H9 (cell line): ENCODE results near the gene HTR7. TPM values are rescaled to one million over a fixed set of nuclear protein-coding genes. Genes with fewer than 3 reads are reported as not detected.

Experiments
- DNase-seq: peaks from one replicate; pipeline ENCODE4 v3.0.0-alpha.2; 2017
- H2AFZ ChIP-seq: one replicate; pipeline ENCODE4 v1.6.1; 2013; ENCODE audit warnings: mild to moderate bottlenecking, low read length, control low read depth, moderate library complexity
- H2AK5ac ChIP-seq: 2 replicates; pipeline ENCODE4 v1.6.1; 2013; ENCODE audit warnings: low read length, control low read depth, mixed read lengths; ENCODE audit not compliant: insufficient read length
- H2BK120ac ChIP-seq: one replicate; pipeline ENCODE4 v1.6.1; 2013; ENCODE audit warnings: low read depth, mild to moderate bottlenecking, low read length, control low read depth, inconsistent platforms; ENCODE audit not compliant: poor library complexity, severe bottlenecking
- H2BK12ac ChIP-seq: 2 replicates; pipeline ENCODE4 v1.6.1; 2013; ENCODE audit warnings: low read length, control low read depth, mixed read lengths, low read depth; ENCODE audit not compliant: insufficient read length
- H2BK15ac ChIP-seq: 2 replicates; pipeline ENCODE4 v1.6.1; 2013; ENCODE audit warnings: low read depth, low read length, control low read depth
- H2BK20ac ChIP-seq: one replicate; pipeline ENCODE4 v1.6.1; 2013; ENCODE audit warnings: low read depth, mild to moderate bottlenecking, low read length, control low read depth, inconsistent platforms; ENCODE audit not compliant: poor library complexity, severe bottlenecking
- H2BK5ac ChIP-seq: 2 replicates; pipeline ENCODE4 v1.6.1; 2013; ENCODE audit warnings: low read length, control low read depth, mixed read lengths; ENCODE audit not compliant: insufficient read length
- H3K14ac ChIP-seq: 2 replicates; pipeline ENCODE4 v1.6.1; 2013; ENCODE audit warnings: low read length, control low read depth; ENCODE audit not compliant: insufficient read depth
- H3K18ac ChIP-seq: 2 replicates; pipeline ENCODE4 v1.6.1; 2013; ENCODE audit warnings: low read depth, mild to moderate bottlenecking, mixed read lengths, low read length, control low read depth; ENCODE audit not compliant: insufficient read length
- H3K23ac ChIP-seq: 2 replicates; pipeline ENCODE4 v1.6.1; 2013; ENCODE audit warnings: low read length, control low read depth, mixed read lengths, low read depth; ENCODE audit not compliant: insufficient read length
- H3K23me2 ChIP-seq: 2 replicates; pipeline ENCODE4 v1.6.1; 2013; ENCODE audit warnings: low read depth, mild to moderate bottlenecking, mixed read lengths, low read length, control low read depth; ENCODE audit not compliant: insufficient read length, poor library complexity, severe bottlenecking
- H3K27ac ChIP-seq: 2 replicates; pipeline ENCODE4 v1.5.1; 2013; ENCODE audit warnings: low read length, control low read depth, mixed read lengths, low read depth; ENCODE audit not compliant: insufficient read length
- H3K27me3 ChIP-seq: 2 replicates; pipeline ENCODE4 v1.6.1; 2013; ENCODE audit warnings: low read length, control low read depth, inconsistent platforms; ENCODE audit not compliant: insufficient read depth
- H3K4ac ChIP-seq: 2 replicates; pipeline ENCODE4 v1.6.1; 2013; ENCODE audit warnings: low read depth, mild to moderate bottlenecking, control low read depth, inconsistent platforms, low read length, moderate library complexity
- H3K4me1 ChIP-seq: 2 replicates; pipeline ENCODE4 v1.6.1; 2013; ENCODE audit warnings: low read length, control low read depth, inconsistent platforms; ENCODE audit not compliant: insufficient read depth
- H3K4me2 ChIP-seq: 2 replicates; pipeline ENCODE4 v1.6.1; 2013; ENCODE audit warnings: low read length, control low read depth, mixed read lengths; ENCODE audit not compliant: insufficient read length, insufficient read depth
- H3K56ac ChIP-seq: 2 replicates; pipeline ENCODE4 v1.6.1; 2013; ENCODE audit warnings: low read depth, mild to moderate bottlenecking, mixed read lengths, low read length, control low read depth; ENCODE audit not compliant: insufficient read length
- H3K79me1 ChIP-seq: 2 replicates; pipeline ENCODE4 v1.6.1; 2013; ENCODE audit warnings: low read depth, mild to moderate bottlenecking, moderate library complexity, low read length, control low read depth, inconsistent platforms; ENCODE audit not compliant: insufficient read depth, poor library complexity, severe bottlenecking
- H3K79me2 ChIP-seq: 2 replicates; pipeline ENCODE4 v1.6.1; 2013; ENCODE audit warnings: low read length, control low read depth, inconsistent platforms; ENCODE audit not compliant: insufficient read depth
- H3K9ac ChIP-seq: 2 replicates; pipeline ENCODE4 v1.6.1; 2013; ENCODE audit warnings: low read length, control low read depth, mixed read lengths; ENCODE audit not compliant: insufficient read length; ENCODE audit errors: extremely low read depth
- H3K9me3 ChIP-seq: one replicate; pipeline ENCODE4 v1.6.1; 2013; ENCODE audit warnings: low read depth, low read length, inconsistent platforms; ENCODE audit not compliant: control insufficient read depth
- H3T11ph ChIP-seq: one replicate; pipeline ENCODE4 v1.6.1; 2013; ENCODE audit warnings: mild to moderate bottlenecking, low read length, control low read depth, inconsistent platforms
- H4K20me1 ChIP-seq: one replicate; pipeline ENCODE4 v1.6.1; 2013; ENCODE audit not compliant: control insufficient read depth, insufficient read length, insufficient read depth
- H4K5ac ChIP-seq: 2 replicates; pipeline ENCODE4 v1.6.1; 2013; ENCODE audit warnings: low read depth, mild to moderate bottlenecking, mixed read lengths, low read length, control low read depth; ENCODE audit not compliant: insufficient read length
- H4K8ac ChIP-seq: replicated peaks from 2 replicates; pipeline ENCODE4 v1.6.1; 2013; ENCODE audit warnings: low read length, control low read depth, mixed read lengths, low read depth; ENCODE audit not compliant: insufficient read length
- H4K91ac ChIP-seq: 2 replicates; pipeline ENCODE4 v1.6.1; 2013; ENCODE audit warnings: low read depth, mild to moderate bottlenecking, moderate library complexity, mixed read lengths, low read length, control low read depth; ENCODE audit not compliant: insufficient read length
- H3K27ac Mint-ChIP-seq, 3 experiments: 2 replicates in 2 of 3; 3 replicates in 1 of 3; pipeline ENCODE4 v1.8.0; 2020 to 2021; ENCODE audit warnings: mixed read lengths in 3 of 3, mild to moderate bottlenecking in 1 of 3, moderate library complexity in 1 of 3
- H3K27me3 Mint-ChIP-seq: 2 replicates; pipeline ENCODE4 v1.8.0; 2021; ENCODE audit warnings: low read depth, mild to moderate bottlenecking, moderate library complexity, mixed read lengths
- H3K36me3 Mint-ChIP-seq, 3 experiments: 2 replicates in 2 of 3; 3 replicates in 1 of 3; pipeline ENCODE4 v1.8.0; 2020 to 2021; ENCODE audit warnings: low read depth in 3 of 3, mixed read lengths in 3 of 3; ENCODE audit not compliant: insufficient read depth in 1 of 3
- H3K4me1 Mint-ChIP-seq, 2 experiments: 2 replicates each; pipeline ENCODE4 v1.8.0; 2020; ENCODE audit warnings: mixed read lengths in 2 of 2
- H3K4me3 Mint-ChIP-seq, 2 experiments: 2 replicates in 1 of 2; 3 replicates in 1 of 2; pipeline ENCODE4 v1.8.0; 2020 to 2021; ENCODE audit warnings: mild to moderate bottlenecking in 2 of 2, mixed read lengths in 2 of 2, moderate library complexity in 1 of 2
- H3K9me3 Mint-ChIP-seq, 2 experiments: 2 replicates in 1 of 2; 3 replicates in 1 of 2; pipeline ENCODE4 v1.8.0; 2020; ENCODE audit warnings: mild to moderate bottlenecking in 2 of 2, mixed read lengths in 2 of 2, moderate library complexity in 1 of 2
- CTCF ChIP-seq: fragments of 200-600 bp; sonication (generic); conservative IDR thresholded peaks from 3 replicates; pipeline ENCODE4 v1.8.0; 2021; ENCODE audit warnings: antibody characterized with exemption, mild to moderate bottlenecking
- WGBS: extraction: QIAGEN DNeasy Blood & Tissue Kit; methylation state at CpG from one replicate; pipeline ENCODE4 v1.1.7; 2013; ENCODE audit warnings: missing lambda C conversion rate, low lambda C conversion rate, mixed read lengths; ENCODE audit not compliant: insufficient read length; ENCODE audit errors: extremely low coverage; 5-methylcytosine and 5-hydroxymethylcytosine counted together
- total RNA-seq: library from RNA; stranded (reverse); gene quantifications from 2 replicates; pipeline ENCODE4 v1.2.1, GENCODE V29; 2021

HTR7 gene
- total RNA-seq, 1 experiment from 2014 or later = 21.3 TPM

GRCh38 chr10:90805206-90805605 is 52.6 kb downstream of the HTR7 start:
- no peak overlapping the region for H4K8ac ChIP-seq
- H2BK12ac ChIP-seq = no peak overlapping the region
- no peaks in the 10 kb centered on the region for H4K20me1 ChIP-seq
- no peak overlapping the region for H3K4me2 ChIP-seq
- H3T11ph ChIP-seq = no peak overlapping the region
- no peak for TF ChIP-seq CTCF
- WGBS = no CpG with 5 or more reads among the region's 1 CpG
- Mint-ChIP-seq H3K4me3 (peak overlapping the region in 1 of 2 experiments; percentile 21; a peak in 1 of 5 replicates), H3K36me3 (peaks cover 18 to 50% (median 49%) of the 10 kb centered on the region in 3 experiments), H3K27ac (peak overlapping the region; percentile 62 to 96 (median 63)), H3K9me3 (peaks cover 52 to 64% of the 10 kb centered on the region in 2 experiments), H3K4me1 (peaks cover 30 to 63% of the 10 kb centered on the region in 2 experiments), H3K27me3 (peaks cover 2% of the 10 kb centered on the region; the same call in 1 of the 2 replicates)
- H3K79me1 ChIP-seq = no peaks in the 10 kb centered on the region
- no peak overlapping the region for H3K14ac ChIP-seq
- no peak overlapping the region for H3K9ac ChIP-seq
- no peaks in the 10 kb centered on the region for H3K27me3 ChIP-seq
- H3K27ac ChIP-seq = no peak overlapping the region
- no peak overlapping the region for H2AFZ ChIP-seq
- H4K91ac ChIP-seq = no peak overlapping the region
- H3K79me2 ChIP-seq = 0 out of 2 replicates have a peak, but pooled peaks cover 2% of the 10 kb centered on the region
- no peak overlapping the region for H3K18ac ChIP-seq
- H2AK5ac ChIP-seq = no peak overlapping the region
- no peak overlapping the region for H2BK120ac ChIP-seq
- H3K9me3 ChIP-seq = peaks cover 14% of the 10 kb centered on the region
- no peak overlapping the region for H3K23ac ChIP-seq
- no peaks in the 10 kb centered on the region for H3K23me2 ChIP-seq
- no peak overlapping the region for H4K5ac ChIP-seq
- H2BK15ac ChIP-seq = no peak overlapping the region
- no peak overlapping the region for H2BK5ac ChIP-seq
- no peak overlapping the region for H3K4ac ChIP-seq
- H2BK20ac ChIP-seq = no peak overlapping the region
- DNase-seq = no peak
- peaks cover 3% of the 10 kb centered on the region for H3K4me1 ChIP-seq
- H3K56ac ChIP-seq = no peak overlapping the region
